Choroid plexus epithelial cell (primary cell): ENCODE results near the gene NTRK1.
A peak's percentile ranks its signal among the peaks of the same experiment; 100 is the strongest.

Source experiments
- DNase-seq: peaks from one replicate; pipeline ENCODE4 v3.0.0-alpha.2; 2010; ENCODE audit warnings: low read depth
- H3K4me3 ChIP-seq: 2 replicates; pipeline ENCODE4 v1.5.1; 2011; ENCODE audit warnings: low read depth, mild to moderate bottlenecking, control low read depth, low read length, moderate library complexity
- TF ChIP-seq, protein P1 (sequence below): conservative IDR thresholded peaks from 2 replicates; pipeline ENCODE4 v1.5.1; 2011; ENCODE audit warnings: low read depth, mild to moderate bottlenecking, control low read depth, inconsistent platforms, low read length, moderate library complexity

Gene NTRK1

DNA sequence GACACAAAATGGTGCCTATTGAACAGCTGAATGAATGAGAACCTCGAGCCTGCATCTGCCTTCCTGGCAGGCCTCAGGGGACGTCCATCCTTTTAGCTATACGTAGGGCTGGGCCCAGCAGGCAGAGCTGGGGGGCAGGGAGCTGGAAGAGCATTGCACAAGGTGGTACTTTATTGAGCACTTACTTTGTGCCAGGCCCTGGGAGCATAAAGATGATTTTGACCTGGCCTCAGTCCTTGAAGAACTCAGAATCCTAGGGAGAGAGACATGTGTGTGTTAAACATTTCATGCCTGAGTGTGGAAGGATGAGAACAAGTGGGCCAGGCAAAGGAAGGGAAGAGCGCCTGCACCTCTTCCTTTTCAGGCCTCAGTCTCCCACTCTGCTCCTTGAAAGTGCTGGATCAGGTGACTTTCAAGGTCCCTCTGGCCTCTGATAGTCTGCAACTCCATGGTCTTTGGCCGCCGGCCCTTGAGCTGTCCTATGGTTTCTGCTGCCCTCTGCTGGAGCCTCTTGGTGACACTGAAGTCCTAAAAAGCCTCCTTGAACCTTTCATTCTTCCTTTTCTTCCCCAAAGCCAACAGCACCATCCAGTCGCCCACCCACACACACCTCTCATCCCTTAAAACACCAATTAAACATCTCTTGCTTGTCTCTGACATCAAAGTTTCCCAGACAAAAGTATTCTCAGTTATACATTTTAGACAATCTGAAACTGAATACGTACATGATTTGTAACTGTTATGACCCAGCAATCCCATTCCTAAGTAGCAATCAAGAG is 29.3 kb downstream of the NTRK1 start:
- TF ChIP-seq, protein P1, sequence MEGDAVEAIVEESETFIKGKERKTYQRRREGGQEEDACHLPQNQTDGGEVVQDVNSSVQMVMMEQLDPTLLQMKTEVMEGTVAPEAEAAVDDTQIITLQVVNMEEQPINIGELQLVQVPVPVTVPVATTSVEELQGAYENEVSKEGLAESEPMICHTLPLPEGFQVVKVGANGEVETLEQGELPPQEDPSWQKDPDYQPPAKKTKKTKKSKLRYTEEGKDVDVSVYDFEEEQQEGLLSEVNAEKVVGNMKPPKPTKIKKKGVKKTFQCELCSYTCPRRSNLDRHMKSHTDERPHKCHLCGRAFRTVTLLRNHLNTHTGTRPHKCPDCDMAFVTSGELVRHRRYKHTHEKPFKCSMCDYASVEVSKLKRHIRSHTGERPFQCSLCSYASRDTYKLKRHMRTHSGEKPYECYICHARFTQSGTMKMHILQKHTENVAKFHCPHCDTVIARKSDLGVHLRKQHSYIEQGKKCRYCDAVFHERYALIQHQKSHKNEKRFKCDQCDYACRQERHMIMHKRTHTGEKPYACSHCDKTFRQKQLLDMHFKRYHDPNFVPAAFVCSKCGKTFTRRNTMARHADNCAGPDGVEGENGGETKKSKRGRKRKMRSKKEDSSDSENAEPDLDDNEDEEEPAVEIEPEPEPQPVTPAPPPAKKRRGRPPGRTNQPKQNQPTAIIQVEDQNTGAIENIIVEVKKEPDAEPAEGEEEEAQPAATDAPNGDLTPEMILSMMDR: peak; percentile 93
- peak; percentile 87 for DNase-seq
- H3K4me3 ChIP-seq: no peak overlapping the region

DNA sequence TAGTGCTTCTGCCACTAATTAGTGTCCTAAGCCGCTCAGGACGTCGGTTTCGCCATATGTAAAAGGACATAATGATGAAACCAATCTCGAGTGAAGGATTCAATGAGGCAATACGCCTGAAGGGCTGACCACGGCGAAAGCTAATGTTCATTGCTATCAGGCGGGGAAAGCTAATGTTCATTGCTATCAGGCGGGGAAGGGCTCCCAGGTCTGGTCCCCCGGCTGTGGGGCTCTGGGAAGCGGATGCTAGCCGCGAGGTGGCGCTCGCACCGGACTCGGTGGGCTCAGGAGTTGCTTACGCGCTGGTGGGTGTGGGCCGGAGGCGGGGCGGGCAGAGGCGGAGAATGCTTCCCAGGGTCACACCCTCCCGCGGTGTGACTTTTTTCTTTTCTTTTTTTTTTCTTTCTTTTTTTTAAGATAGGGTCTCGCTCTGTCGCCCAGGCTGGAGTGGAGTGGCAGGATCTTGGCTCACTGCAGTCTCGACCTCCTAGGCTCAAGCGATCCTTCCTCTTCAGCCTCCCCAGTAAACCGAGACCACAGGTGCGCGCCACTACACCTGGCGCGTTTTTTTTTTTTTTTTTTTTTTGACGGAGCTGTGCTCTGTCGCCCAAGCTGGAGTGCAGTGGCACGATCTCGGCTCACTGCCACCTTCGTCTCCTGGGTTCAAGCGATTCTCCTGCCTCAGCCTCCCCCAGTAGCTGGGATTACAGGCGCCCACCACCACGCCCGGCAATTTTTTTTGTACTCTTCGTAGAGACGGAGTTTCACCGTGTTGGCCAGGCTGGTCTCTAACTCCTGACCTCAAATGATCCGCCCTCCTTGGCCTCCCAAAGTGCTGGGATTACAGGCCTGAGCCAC is 31.8 kb downstream of the NTRK1 start:
- DNase-seq: peak; percentile 92
- peak overlapping the region; percentile 36 for H3K4me3 ChIP-seq
- TF ChIP-seq, protein P1: peak; percentile 90

DNA sequence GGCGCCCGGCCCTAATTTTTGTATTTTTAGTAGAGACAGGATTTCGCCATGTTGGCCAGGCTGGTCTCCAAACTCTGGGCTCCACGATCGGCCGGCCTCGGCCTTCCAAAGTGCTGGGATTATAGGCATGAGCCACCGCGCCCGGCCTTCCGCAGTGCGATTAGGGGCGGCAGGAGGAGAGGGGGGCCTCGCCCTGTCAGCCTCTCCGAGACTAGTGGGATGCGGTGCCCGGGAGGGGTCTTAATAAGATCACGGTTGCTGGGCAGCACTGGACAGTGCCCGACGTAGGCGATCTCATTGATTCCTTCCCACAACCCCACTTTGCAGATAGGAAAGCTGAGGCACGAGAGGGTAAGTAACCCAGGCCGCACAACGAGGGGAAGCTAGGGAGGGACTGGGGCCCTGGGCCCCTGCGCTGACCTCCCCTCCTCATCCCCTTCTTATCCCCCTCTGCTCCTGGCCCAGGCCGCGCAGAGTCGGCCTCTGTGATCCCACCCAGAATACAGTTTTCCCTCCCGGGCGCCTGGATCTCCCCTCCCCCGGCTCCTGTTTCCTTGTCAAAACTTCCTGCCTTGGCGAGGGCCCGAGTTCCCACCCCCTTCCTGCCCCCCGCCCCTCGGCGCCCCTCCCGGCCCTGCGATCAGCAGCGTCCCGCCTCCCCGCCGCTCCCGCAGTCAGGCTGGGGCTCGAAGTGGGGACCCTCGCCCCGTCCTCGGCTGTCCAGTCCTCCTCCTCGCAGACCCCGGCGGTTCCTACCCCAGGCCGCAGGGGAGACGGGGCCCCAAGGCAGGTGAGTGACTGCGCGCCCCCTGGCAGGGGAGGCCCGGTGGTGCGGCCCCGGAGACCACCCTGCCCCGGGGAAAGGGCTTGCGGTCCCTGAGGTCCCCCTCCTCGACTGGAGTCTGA is 32.6 kb downstream of the NTRK1 start, which contains the start of gene PEAR1:
Gene PEAR1 (plus strand): TSS at position 671 of the 906 bp plus-strand sequence. CDS start 10,209 bp downstream, outside the sequence.
- TF ChIP-seq, protein P1: no peak
- no peak for DNase-seq
- peak within 1 kb of the TSS; percentile 62 for H3K4me3 ChIP-seq

DNA sequence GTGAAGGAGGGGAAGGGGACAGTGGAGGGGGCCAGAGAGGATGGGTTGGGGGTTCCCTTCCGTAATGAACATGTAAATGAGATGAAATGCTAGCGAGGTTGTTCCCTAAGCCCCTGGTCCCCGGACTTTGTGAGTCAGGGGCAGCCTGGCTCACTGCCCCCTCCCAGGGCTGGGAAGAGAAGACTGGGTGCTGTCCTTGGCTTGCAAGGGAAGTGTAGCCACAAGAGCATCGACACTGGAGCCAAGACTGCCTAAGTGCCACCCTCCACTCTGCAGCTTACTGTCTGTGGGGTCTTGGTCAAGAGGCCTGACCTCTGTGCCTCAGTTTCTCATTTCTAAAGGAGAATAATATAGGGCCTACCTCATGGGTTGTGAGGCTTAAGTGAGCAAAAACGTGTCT is 33.3 kb downstream of the NTRK1 start:
- peak overlapping the region; percentile 62 for H3K4me3 ChIP-seq
- no peak for DNase-seq
- TF ChIP-seq, protein P1: no peak

DNA sequence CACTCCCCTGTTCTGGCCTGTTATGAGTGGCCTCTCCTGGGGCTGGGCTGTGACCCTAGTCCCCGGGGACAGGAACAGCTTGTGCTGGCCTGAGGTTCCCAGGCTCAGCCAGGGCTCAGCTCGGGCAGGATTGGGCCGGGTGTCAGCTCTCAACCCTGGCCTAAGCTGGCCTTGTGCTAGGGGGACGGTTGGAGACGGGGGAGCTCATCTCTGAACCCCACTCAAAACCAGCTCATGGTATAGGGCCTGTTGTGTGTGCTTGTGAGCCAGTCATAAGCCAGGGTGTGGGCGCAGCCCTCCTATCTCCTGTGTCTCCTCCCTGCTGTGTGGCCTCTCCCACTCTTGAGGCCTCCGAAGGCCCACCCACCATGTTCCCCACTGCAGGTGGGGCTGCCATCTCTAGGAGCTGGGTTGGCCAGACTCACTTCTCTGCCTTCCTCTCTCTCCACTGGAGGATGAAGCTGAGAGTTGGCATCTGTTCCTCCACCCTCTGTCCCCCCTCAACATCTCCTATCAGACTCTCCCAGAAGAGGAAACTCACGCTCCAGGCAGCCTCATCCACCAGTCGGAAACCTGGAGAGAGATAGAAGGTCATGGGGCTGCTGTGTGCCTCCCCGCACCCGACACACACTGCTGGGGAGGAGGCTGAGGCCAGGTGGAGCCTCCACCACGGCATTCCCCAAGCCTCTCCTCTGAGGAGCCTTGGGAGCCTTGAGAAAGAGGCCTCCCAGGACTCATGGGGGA is 34.2 kb downstream of the NTRK1 start:
- peak overlapping the region; percentile 62 for H3K4me3 ChIP-seq
- TF ChIP-seq, protein P1: no peak
- peak; percentile 51 for DNase-seq

DNA sequence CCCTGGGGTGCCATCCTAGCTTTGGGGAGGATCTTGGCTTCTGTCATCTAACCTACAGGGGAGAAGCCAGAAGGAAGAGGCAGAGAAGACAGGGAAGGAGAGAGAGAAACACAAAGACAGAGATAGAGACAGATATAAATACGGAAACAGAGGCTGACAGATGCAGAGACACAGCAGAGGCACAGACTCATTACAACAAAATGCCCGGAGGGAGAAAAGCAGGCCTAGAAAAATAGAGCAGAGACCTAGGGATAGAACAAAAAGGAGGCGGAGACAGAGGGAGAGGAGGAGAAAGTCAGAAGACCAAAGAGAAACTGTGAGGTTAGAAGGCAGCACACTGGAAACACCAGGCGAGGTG is 34.8 kb downstream of the NTRK1 start:
- H3K4me3 ChIP-seq: peak overlapping the region; percentile 8
- peak; percentile 44 for DNase-seq
- TF ChIP-seq, protein P1: no peak
